ELR (cell line): ENCODE results near the gene C1QTNF1.
"Not testable (repeated sequence)": the region's sequence is repeated elsewhere in the genome, so short reads cannot be mapped to it uniquely, and the experiment has no call there.

ENCODE experiments used
- DNase-seq: peaks from one replicate; pipeline ENCODE4 v3.0.0-alpha.2; 2015; ENCODE audit warnings: low read depth

Gene C1QTNF1

DNA sequence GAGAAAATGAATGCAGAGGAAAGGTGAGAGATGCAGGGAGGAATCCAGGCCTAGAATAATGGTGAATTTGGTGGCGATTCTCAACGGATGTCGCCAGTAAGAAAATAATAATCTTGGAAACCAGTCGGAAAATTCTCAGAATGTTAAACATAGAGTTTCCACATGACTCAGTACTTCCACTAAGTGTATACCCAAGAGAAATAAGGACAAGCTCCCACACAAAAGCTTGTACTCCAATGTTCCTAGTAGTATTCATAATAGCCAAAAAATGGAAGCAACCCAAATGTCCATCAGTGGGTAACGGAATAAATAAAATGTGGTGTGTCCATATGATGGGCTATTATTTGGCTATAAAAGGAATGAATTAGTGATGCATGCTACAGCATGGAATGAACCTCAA, 31.2 kb downstream of the C1QTNF1 start:
- DNase-seq, result no peak

DNA sequence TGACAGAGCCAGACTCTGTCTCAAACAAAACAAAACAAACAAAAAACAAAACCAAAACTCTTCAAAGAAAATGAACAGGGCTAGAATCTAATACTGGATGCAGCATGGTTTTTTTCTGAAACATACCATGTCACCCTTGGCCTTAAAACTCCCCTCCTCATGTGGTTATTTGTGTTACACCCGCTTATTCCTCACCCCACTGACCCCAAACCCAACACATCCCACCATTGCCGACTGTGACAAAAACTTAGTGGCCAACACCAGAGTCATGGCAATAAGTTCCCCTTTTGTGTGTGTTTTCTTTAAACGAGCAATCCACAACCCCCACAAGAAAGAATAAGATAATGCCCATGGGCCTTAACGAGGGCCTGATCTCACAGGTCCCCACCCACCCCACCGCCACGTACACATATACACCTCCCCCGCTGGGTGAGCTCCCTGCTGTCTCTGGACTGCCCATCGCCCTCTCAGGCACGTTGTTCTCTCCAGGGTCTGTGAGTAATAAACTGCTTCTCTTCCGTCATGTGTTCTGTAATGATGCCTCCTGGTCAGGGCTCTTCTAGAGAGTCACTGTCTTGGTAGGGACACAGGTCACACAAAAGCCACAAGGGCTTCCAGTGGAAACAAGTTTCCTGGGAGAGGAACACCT, 33.9 kb downstream of the C1QTNF1 start:
- no peak for DNase-seq

DNA sequence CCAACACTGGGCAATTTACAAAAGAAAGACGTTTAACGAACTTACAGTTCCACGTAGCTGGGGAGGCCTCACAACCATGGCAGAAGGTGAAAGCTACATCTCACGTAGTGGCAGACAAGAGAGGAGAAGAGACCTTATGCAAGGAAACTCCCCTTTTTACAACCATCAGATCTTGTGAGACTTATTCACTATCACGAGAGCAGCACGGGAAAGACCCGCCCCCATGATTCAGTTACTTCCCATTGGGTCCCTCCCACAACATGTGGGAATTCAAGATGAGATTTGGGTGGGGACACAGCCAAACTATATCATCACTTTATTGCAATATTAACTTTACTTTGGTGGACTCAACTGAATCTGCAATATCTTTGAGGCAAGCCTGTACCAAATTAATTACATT, 38.7 kb downstream of the C1QTNF1 start:
- no peak for DNase-seq

DNA sequence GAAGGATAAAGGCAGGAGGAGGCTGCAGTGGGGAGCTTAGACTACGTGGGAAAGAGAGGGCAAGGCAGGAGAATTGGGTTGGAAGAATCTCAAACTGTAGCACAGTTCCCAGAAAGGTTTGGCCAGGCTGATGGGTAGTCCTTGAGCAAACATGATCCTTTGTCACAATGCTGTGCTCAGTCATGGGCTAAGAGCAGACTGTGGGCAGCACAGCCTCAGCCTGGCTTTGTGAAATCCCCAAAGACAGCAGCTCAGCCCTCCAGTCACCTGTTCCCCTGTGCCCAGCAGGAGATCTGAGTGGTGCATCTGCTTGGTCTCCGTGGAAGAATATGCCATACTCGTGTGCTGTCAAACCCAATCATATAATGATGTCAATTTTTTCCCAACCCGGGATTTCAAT, 40.1 kb downstream of the C1QTNF1 start:
- DNase-seq, result no peak

DNA sequence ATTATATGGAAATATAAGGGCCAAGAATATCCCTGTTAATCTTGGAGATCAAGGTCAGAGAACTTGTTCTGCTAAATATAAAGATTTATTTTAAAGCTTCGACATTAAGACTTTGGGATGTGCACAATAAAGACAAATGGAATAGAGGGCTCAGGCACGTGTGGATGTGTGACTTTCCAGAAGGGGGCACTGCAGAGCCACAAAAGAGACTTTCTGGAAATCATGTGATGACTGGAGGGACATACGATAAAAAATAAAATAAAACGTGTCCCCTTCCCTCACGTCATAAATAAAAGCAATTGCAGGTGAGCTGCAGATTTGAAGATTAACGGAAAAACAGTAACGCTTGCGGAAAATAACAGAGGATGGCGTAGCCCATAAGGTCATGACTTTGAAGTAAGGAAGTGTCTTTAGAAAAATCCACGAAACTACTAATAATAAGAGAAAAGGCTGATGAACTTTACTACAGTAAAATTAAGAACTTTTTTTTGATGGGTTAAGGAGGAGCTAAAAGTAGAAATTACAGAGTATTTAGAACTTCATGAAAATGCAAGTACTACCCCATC, 41.2 kb downstream of the C1QTNF1 start:
- peak; percentile 58 for DNase-seq

DNA sequence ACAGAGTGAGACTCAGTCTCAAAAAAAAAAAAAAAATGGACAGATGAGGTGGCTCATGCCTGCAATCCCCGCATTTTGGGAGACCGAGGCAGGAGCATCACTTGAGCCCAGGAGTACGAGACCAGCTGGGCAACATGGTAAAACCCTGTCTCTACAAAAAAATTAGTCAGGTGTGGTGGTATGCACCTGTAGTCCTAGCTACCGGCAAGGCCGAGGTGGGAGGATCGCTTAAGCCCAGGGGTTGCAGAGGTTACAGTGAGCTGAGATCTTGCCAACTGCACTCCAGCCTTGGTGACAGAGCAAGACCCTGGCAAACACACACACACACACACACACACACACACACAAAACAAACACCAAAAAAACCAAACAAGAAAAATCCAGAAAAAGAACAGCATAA, 43.0 kb downstream of the C1QTNF1 start:
- no peak for DNase-seq

DNA sequence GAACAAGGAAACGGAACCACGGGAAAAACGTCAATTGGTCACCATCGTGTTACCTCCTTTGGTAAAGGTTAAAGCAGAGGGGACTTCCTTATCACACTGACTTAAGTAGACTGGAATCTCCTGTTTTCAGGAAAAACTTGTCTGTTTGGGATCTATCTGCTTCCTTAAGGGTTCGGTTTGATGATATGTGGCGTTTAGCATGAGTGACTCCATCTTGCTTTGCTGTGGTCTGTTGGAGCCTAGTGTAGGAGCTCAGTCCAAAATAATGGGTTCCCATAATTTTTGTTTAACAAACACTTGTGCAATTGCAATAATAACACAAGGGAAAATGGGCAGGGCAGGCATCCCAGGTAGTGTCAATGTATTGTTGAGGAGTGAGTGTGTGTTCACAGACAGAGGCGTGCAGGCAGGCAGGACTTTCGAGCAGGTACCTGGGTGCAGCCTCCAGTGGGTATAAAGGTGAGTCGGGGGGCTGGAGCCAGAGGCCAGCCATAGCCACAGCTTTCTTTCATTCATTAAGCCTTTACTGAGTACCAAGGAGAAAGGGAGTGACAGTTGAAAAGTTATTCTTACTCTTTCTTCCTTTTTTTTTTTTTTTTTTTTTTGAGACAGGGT, 46.4 kb downstream of the C1QTNF1 start:
- no peak for DNase-seq

DNA sequence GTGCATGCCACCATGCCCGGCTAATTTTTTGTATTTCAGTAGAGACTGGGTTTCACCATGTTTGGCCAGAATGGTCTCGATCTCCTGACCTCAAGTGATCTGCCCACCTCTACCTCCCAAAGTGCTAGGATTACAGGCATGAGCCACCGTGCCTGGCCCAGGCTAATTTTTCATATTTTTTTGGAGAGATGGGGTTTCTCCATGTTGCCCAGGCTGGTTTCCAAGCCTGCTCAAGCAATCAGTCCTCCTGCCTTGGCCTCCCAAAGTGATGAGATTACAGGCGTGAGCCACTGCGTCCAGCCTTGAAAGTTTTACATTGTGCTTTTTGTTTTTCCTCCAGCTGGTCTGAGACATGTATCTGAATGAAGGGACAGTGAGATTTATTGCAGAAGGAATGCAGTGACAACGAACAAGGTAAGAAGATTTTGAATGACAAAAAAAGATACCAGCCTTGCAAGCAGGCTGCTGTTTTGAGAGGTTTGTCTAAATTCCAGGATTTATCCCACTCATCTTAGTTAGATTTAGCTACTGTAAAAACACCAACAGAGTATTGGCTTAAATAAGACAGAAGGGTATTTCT, 47.3 kb downstream of the C1QTNF1 start:
- DNase-seq, result no peak

DNA sequence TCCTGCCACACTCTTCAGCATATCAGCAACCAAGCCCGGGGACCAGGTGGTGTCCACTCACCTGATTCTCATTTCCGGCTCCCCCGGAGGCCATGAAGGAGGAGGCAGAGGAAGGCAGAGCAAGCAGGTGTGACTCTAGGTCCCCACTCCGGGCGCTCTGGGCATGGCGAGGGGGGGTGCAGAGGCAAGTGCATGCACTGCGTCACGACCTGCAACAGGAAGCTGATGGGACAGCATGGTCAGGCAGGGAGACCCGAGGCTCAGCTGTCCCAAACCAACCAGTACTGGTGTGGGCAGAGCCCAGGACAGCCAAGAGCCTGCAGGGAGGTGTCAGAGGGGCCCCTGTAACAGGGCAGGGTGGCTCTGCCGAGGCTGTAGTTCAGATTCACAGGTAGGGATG, 48.6 kb downstream of the C1QTNF1 start:
- no peak for DNase-seq

DNA sequence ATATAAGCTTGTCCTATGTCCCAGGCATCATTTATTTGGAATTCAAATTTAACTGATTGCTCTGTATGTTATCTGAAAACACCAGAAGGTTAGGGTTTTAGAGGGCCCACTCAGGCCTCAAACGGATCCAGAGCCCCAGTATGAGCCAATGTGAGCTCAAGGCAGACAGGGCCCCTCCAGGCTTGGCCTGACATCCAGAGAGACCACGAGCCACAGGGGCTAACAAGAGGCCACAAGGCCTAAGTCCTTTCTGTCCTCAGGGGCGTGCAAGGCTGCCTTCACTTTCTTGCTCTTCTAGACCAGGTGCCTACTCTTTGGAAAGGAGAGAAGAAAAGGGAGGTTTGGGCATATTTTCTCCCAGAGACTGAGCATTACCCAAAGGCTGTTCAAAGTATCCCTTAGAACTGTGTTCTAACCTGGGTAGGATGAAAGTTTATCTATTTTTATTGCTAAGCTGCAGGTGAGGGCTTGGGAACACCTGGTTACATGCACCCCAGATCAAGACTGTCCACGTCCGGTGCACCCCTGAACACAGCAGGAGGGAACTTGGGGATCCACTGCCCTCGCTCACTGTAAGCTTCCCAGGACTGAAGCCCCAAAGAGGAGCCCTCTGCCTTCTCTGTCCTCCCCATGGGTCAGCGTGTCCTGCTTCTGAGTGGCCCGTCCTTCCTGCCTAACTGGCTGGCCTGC, 49.2 kb downstream of the C1QTNF1 start:
- DNase-seq, result no peak

- DNase-seq, result no peak
Measured at GRCh38 chr17:79073706-79074088, 49.7 kb downstream of the C1QTNF1 start.

- DNase-seq, result not testable (repeated sequence)
Measured at GRCh38 chr17:79074121-79074648, 50.2 kb downstream of the C1QTNF1 start.

- peak; percentile 94 for DNase-seq
Measured at GRCh38 chr17:79074649-79075445, 50.9 kb downstream of the C1QTNF1 start, which contains the start of gene ENGASE. TSS of gene ENGASE (plus strand) at chr17:79074824. CDS start at chr17:79074945, 121 bp downstream.

DNA sequence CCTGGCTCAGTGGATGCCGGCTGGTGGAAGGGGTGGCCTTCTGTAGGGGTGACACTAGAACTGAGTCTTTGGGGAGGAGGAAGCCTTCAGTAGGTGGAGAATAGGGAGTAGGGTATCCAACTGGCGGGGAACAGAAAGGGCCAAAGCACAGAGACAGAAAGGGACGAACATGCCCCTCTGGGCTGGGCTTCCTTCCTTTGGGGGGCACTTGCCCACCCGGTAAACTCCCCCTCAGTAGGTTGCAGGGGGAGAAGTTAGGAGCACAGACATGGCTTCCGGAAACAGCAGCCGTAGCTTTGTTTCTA, 51.4 kb downstream of the C1QTNF1 start:
- DNase-seq, result no peak

- DNase-seq, result no peak
Measured at GRCh38 chr17:79075861-79076406, 52.0 kb downstream of the C1QTNF1 start.

GRCh38 chr17:79077587-79077986, 53.6 kb downstream of the C1QTNF1 start:
- DNase-seq, result no peak

GRCh38 chr17:79078476-79079190, 54.7 kb downstream of the C1QTNF1 start:
- DNase-seq, result no peak

DNA sequence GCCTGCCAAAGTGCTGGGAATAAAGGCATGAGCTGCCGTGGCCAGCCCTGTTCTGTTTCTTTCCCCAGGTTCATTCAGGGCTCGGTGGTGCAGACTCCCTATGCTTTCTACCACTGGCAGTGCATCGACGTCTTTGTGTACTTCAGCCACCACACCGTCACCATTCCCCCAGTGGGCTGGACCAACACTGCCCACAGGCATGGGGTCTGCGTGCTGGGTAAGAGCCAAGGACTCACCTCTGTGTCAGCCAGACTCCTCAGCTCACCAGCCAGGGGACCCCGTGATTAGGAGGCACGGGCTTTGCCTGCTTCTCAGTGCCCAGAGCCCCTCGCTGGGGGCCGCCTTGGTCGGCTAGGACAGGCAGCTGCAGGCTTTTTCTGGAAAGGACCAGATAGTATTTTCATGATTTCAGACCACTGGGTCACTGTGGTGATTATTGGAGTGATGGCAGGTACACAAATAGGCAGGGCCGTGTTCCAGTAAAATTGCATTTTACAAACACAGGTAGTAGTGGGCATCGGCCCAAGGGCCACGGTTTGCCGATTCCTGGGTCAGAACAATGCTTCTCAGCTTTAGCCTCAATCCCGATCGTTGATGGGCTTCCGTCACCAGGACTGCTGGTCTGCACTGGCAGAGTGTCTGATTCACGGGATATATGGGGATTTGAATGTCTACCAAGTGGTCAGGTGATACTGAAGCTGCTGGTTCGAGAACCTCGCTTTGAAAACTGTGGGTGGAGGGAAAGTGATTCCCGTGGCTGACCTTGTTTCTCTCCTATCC, 55.6 kb downstream of the C1QTNF1 start:
- no peak for DNase-seq

DNA sequence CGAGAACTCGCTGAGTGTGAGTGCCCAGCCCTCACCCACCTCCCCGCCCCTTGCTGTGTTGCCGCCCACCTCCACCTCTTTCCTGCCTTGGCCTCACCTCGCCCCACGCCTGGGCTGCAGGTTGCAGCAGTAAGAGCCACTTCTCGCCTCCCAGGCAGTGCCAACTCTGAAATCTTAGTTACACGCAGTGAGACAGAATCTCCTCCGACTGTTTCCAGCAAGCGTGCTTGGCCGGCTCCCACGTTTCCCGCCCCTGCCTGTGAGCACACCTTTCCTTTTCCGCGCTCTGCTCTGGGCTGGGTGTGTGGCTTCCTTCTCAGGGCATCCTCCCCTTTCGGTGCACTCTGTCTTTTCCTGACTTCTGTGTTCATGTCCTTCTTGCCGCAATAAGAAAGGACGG, 56.4 kb downstream of the C1QTNF1 start:
- no peak for DNase-seq

- no peak for DNase-seq
Measured at GRCh38 chr17:79080761-79081290, 56.9 kb downstream of the C1QTNF1 start.
